Activated CD4-positive, CD25-positive, alpha-beta regulatory T cell treated with anti-CD3 and anti-CD28 coated beads, Interleukin-2, amount 50 U/mL, for 16 hours (primary cell): Measurements from ENCODE around the gene CSF1R.

Experiments used
- DNase-seq: peaks from one replicate; pipeline ENCODE4 v3.0.0-alpha.2; 2020; ENCODE audit warnings: low read depth, low spot score

CSF1R gene

DNA sequence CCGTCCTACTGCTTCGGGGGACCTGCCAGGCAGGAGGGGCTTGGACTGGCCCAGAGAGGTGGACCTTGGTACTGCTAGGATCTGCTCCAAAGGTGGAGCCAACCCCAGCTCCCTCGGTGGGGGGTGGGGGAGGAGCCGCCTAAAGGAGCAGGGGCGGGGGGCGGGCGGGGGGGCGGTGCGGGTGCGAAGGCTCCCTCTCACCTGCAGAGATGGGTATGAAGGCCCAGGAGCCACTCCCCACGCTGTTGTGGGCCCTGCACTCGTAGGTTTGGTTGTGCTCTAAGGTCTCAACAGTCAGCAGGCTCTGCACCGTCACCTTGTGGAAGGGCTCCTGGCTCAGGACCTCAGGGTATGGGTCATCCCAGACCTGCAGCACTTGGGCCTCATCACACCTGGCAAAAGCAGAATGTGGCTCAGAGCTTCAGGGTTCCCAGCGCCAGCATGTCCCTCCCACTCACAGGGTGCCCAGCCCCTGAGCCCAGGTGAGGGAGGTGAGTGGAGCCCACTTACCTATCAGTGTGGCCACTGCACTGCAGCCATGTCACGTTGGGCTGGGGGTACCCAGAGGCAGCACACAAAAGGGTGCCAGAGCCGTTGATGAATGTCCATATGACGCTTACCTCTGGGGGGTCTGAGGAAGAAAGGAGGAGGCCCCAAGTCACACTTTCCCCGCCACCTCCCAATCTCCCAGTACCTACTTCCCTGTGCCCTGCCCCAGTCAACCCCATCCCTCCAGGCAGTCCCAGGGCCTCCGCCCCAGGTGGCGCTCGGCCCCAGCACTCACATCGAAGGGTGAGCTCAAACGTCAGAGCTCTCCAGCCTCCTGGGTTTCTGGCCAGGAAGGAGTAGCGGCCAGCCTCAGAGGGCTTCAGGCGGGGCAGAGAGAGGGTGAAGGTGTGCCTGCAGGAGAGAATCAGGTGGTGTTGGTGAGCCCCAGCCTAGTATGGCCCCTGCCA, 16.4 kb downstream of the CSF1R start:
- DNase-seq, result no peak

GRCh38 chr5:150068961-150069645, 17.3 kb downstream of the CSF1R start:
- no peak for DNase-seq

DNA sequence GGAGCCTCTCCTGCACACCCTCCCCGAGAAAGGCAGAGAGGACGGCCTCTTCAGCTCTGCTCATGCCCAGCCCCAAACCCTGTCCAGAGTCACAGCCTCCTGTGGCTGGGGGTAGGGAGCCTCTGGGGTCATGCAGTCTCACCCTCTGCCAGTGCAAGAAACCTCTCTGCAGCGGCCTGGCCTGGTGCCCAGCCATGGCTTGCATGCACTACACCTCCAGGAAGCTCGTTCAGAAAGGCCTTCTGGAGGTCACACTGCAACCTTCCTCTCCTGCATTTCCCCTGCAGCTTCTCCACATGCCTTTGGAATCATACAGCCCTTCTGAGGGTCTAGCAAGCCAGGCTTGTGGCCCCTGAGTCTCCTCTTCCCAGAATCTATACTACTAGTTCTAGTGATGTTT, 17.9 kb downstream of the CSF1R start:
- no peak for DNase-seq

DNA sequence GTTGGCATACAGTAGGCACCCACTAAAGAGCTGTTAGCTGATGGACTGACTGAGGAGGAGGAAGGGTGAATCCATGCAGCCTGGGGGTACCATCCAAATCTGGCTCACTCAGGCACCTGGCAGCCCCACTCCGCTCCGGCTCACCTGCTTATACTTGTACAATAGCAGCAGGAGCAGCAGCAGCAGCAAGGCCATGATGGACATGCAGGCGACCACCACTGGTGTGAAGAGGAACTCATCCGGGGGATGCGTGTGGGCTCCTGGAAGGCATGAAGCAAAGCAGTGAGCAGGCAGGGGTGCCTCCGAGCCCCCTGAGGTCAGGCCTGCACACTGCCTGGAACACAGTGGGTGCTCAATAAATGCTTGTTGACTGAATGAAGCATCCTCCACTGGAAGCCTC, 18.3 kb downstream of the CSF1R start:
- no peak for DNase-seq

DNA sequence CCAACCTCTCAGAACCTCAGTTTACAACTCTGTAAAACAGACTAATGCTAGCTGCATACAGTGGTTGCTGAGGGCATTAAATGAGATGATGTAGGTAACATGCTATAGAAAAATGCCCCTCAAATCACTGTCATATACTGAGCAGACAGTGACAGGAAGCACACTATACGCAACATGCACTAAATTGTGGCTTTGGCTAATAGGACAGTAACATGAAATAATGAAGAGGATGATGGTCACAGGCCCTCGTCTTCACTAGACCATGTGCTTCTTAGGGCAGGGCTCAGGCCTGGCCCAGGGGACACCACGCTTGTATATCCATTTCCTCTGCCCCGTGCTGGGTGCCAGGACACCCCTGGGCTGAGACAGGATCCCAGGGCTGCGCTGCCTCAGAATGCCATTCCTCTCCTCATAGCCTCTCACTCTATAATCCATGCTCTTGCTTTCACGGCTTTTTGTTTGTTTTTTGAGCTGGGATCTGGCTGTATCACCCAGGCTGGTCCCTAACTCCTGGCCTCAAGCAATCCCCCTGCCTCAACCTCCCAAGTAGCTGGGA, 18.9 kb downstream of the CSF1R start:
- no peak for DNase-seq

- no peak for DNase-seq
Measured at GRCh38 chr5:150066901-150067396, 19.4 kb downstream of the CSF1R start.

DNA sequence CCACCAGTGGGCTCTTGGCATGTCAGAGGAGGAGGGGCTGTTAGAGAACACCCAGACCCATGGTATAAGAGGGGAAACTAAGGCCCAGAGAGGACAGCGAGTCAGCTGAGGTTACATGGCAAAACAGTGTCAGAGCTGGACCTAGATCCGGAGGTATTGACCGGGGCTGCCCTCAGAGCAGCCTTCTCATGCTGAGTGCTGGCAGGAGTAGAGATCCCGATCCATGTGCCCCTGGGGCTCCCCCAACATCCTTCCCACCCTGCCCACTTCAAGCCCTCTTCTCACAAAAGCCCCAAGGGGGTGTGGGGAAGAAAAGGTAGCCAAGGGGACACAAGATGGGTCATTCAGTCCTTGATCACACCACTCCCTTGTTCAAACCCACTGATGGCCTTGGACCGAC, 19.9 kb downstream of the CSF1R start:
- no peak for DNase-seq

- DNase-seq, result no peak
Measured at GRCh38 chr5:150065886-150066285, 20.5 kb downstream of the CSF1R start.

DNA sequence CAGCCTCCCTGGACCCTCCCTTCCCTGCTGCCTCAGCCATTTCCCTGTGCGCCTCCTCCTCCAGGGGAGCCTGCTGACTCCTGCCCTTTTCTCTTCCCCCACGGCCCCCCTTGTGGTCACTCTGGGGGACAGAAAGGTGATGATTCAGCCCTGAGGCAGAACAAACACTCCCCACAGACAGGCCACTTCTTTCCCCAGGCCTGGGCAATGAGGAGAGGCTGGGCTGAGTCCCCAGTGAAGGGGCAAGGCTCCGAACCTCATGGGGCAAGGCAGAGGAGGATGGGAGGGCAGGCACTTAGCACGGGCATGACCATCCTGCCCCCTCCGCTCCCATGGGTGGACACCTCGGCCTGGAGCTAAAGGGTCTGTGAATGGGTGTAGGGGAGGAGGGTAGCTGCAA, 21.0 kb downstream of the CSF1R start:
- no peak for DNase-seq

DNA sequence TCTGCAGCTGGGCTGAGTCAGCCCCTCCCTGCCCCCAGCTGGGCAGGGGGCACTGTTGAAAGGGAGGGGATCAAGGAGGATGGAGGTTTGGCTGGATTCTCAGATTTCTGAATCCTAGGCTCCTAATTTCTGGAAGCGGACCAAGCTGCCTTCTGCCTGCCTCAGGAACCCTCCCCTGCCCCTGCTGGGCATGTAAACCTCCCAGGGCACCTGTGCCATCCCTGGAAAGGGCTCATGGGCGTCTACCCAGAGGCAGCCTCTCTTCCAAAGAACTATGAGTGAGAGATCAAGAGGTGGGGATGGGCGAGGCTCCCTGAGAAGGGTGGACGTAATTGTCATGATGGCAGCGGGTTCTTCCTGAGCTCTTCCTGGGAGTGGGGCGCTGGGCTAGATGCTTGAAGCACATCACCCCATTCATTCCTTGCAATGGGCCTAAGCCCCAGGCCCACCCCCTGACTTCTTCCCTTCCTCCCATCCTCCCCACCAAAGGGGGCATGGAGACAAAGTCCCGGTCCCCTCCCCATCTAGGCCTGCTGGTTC, 21.6 kb downstream of the CSF1R start:
- no peak for DNase-seq

DNA sequence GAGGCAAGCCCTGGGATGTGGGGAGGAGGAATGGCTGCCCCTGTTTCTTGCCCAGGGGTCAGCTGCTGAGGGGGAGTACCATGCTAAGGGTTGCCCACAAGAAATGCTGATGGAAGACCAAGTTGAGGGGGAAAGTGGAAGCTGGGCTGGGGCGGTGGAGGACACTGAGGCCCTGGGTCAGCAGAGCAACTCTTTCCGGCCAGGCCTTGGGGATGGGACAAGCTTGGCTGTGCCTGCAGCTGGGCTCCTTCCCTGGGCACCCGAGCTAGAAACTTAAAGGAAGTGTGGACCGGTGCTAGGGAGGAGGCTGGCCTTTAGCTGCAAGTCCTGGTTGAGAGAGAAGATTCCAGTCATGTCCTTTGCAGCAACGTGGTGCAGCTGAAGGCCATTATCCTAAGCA, 22.7 kb downstream of the CSF1R start:
- no peak for DNase-seq

DNA sequence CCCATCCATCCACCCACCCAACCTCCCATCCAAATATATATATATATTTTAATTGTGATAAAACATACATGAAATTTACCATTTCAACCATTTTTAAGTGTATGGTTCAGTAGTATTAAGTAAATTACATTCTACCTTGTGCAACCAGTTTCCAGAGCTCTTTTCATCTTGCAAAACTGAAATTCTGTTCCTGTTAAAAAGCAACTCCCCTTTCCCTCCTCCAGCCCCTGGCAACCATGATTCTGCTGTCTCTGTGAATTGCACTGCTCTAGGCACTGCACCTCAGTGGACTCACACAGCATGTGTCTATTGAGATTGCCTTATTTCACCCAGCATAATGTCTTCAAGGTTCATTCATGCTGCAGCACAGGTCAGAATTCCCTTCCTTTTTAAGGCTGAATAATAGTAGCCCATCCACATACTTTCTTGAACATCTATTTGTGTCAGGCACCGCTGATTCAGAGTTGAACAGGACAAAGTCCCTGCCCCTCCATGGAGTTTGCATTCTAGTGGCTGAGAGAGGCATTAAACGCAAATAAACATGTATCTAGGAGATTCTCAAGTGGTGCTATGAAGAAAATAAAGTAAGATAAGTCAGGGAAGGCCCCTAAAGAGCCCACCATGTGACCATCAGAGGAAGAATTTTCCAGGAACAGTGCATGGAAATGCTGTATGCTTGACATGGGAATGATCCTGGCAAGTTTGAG, 24.0 kb downstream of the CSF1R start:
- no peak for DNase-seq

DNA sequence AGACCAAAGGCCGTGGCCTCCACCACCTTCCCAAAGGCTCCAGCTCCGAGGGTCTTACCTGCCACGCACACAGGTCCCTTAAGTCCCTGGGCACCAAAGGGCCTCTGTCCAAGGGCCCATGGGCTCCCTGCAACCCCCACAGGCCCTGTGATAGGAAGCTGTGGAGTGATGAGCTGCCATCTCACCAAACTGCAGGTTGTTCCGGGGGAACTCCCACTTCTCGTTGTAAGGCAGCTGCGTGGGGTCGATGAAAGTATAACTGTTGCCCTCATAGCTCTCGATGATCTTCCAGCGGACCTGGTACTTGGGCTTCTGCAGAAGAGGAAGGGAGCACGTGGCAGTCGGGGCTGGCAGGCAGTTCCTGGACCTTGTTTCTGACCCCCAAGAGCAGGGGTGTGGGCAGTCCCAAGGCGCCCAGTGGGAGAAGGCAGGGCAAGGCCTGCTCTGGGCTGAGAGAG, 24.8 kb downstream of the CSF1R start:
- DNase-seq, result no peak

DNA sequence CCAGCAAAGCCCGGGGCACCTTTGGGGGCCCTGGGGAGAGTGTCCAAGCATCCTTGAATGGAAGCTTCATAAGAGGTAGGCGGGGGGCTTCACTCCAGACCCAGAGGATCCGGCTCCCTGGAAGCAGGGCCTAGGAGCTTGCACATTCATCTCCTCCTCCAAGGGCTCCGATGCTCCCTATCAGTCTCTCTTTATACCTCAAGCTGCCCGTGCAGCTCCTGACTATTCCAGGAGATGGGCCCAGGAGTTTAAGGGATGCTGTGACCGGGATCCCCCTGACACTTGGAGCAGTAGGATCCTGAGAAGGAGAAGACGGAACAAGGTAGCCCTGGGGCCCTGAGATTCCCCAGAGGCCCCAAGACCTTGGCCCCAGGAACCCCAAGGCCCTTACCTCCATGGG, 25.9 kb downstream of the CSF1R start:
- no peak for DNase-seq

- DNase-seq, result no peak
Measured at GRCh38 chr5:150059623-150060022, 26.7 kb downstream of the CSF1R start.

- DNase-seq, result no peak
Measured at GRCh38 chr5:150058480-150059126, 27.8 kb downstream of the CSF1R start.

DNA sequence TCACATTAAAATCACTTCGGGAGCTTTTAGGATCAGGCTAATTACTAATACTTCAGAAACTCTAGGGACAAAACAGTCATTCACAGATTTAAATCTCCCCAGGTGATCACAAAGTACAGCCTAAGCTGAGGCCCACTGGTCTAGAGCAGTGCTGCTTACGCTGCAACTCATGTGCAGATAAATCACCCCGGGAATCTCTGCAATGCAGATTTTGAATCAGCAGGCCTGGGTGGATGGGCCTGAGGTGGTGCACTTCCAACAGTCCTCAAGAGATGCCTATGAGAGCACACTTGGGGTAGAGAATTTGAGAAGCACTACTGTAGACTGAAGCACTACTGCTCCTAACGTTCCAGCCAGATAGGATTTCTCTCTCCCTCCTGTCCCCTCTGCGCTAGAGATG, 28.4 kb downstream of the CSF1R start:
- DNase-seq, result no peak

DNA sequence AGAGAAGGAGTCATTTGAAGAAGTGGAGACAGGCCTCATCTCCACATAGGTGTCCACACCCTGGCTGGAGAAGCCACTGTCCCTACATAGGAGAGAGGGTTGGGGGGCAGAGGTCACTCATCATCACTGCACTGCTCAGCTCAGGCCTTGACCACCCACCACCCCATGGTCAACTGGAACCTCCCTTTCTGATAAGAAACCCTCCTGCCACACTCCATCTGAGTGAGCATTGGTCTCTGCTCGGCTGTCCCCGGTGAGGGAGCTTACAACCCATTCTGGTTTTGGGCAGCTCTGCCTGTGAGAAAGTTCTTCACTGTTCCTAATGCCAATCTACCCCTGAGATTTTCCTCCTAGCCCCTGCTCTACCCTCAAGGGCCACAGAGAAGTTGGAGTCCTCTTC, 28.8 kb downstream of the CSF1R start:
- DNase-seq, result no peak

GRCh38 chr5:150057052-150057451, 29.3 kb downstream of the CSF1R start:
- DNase-seq, result no peak

DNA sequence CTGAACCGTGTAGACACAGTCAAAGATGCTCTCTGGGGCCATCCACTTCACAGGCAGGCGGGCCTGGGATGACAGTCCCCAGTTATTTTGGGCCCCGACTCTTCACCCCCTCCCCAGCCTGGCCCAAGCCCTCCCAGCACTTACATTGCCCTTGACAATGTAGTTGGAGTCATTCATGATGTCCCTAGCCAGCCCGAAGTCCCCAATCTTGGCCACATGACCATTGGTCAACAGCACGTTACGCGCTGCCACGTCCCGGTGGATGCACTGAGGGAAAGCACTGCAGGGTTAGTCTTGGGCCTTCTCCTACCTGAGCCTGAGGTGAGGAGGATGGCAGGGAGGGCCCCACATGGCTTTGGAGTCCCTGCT, 30.3 kb downstream of the CSF1R start:
- no peak for DNase-seq
